Measurements from ENCODE around the gene FAM187B. TPM values are rescaled to one million over a fixed set of nuclear protein-coding genes. Genes with fewer than 3 reads are reported as not detected.

FAM187B gene
- total RNA-seq, 2 donors from 2014 or later, result 1.1 TPM; not detected in 1

GRCh38 chr19:35232912-35233311, 4.4 kb upstream of the FAM187B start:
- Histone ChIP-seq H3K36me3 (no peaks in the 10 kb centered on the region), H3K9me3 (no peaks in the 10 kb centered on the region), H3K27ac (no peak overlapping the region), H3K27me3 (replicated peaks; ENCODE audit: insufficient read depth) (no peaks in the 10 kb centered on the region), H3K4me3 (no peak overlapping the region), H3K4me1 (replicated peaks) (no peaks in the 10 kb centered on the region)
- 63% methylated on average over 5 of the region's 5 CpGs for WGBS
- intact Hi-C loops (cut with DNase I), result no loop called here
- no peak for TF ChIP-seq POLR2A (IDR thresholded peaks at IDR 0.05)
- TF ChIP-seq CTCF (IDR thresholded peaks at IDR 0.05), result no peak
- no peak for TF ChIP-seq POLR2AphosphoS5 (IDR thresholded peaks at IDR 0.05)
- DNase-seq (ENCODE audit: low spot score), result no peak

GRCh38 chr19:35231956-35232645, 3.6 kb upstream of the FAM187B start:
- H3K9me3 ChIP-seq, result no peaks in the 10 kb centered on the region
- WGBS, result 90% methylated on average over 14 of the region's 14 CpGs
- no peak overlapping the region for H3K4me3 ChIP-seq
- H3K27ac ChIP-seq, result no peak overlapping the region
- no peaks in the 10 kb centered on the region for H3K27me3 ChIP-seq (replicated peaks; ENCODE audit: insufficient read depth)
- intact Hi-C loops (cut with DNase I), result no loop called here
- no peak for DNase-seq (ENCODE audit: low spot score)
- TF ChIP-seq POLR2A (IDR thresholded peaks at IDR 0.05), result no peak
- TF ChIP-seq CTCF (IDR thresholded peaks at IDR 0.05), result no peak
- no peak for TF ChIP-seq POLR2AphosphoS5 (IDR thresholded peaks at IDR 0.05)
- no peaks in the 10 kb centered on the region for H3K4me1 ChIP-seq (replicated peaks)
- no peaks in the 10 kb centered on the region for H3K36me3 ChIP-seq

- H3K27ac ChIP-seq, result no peak overlapping the region
Observed at GRCh38 chr19:35229601-35230000, 1.1 kb upstream of the FAM187B start.

GRCh38 chr19:35226748-35227147, 1.8 kb downstream of the FAM187B start:
- DNase-seq (ENCODE audit: low spot score), result no peak
- WGBS, result 78% methylated on average over 5 of the region's 5 CpGs
- Histone ChIP-seq H3K4me1 (replicated peaks) (no peaks in the 10 kb centered on the region), H3K4me3 (no peak overlapping the region), H3K27ac (no peak overlapping the region), H3K27me3 (replicated peaks; ENCODE audit: insufficient read depth) (no peaks in the 10 kb centered on the region), H3K36me3 (no peaks in the 10 kb centered on the region), H3K9me3 (no peaks in the 10 kb centered on the region)
- TF ChIP-seq CTCF (IDR thresholded peaks at IDR 0.05), result no peak
- TF ChIP-seq POLR2AphosphoS5 (IDR thresholded peaks at IDR 0.05), result no peak
- TF ChIP-seq POLR2A (IDR thresholded peaks at IDR 0.05), result no peak
- intact Hi-C loops (cut with DNase I), result no loop called here

More at GRCh38 chr19:35229601-35230000, 1.1 kb upstream of the FAM187B start:
- Histone ChIP-seq H3K27me3 (replicated peaks; ENCODE audit: insufficient read depth) (no peaks in the 10 kb centered on the region), H3K36me3 (no peaks in the 10 kb centered on the region), H3K9me3 (no peaks in the 10 kb centered on the region), H3K4me1 (replicated peaks) (no peaks in the 10 kb centered on the region), H3K4me3 (no peak overlapping the region)
- DNase-seq (ENCODE audit: low spot score), result no peak
- intact Hi-C loops (cut with DNase I), result no loop called here
- WGBS, result 93% methylated on average over 8 of the region's 8 CpGs
- TF ChIP-seq POLR2AphosphoS5 (IDR thresholded peaks at IDR 0.05) (no peak), CTCF (IDR thresholded peaks at IDR 0.05) (no peak)

- DNase-seq (ENCODE audit: low spot score), result no peak
- Histone ChIP-seq H3K27me3 (replicated peaks; ENCODE audit: insufficient read depth) (no peaks in the 10 kb centered on the region), H3K36me3 (no peaks in the 10 kb centered on the region), H3K4me3 (no peak overlapping the region), H3K27ac (no peak overlapping the region), H3K4me1 (replicated peaks) (no peaks in the 10 kb centered on the region), H3K9me3 (no peaks in the 10 kb centered on the region)
- no peak for TF ChIP-seq CTCF (IDR thresholded peaks at IDR 0.05)
- TF ChIP-seq POLR2AphosphoS5 (IDR thresholded peaks at IDR 0.05), result no peak
- no peak for TF ChIP-seq POLR2A (IDR thresholded peaks at IDR 0.05)
- intact Hi-C loops (cut with DNase I), result no loop called here
- 85% methylated on average over 6 of the region's 6 CpGs for whole genome bisulfite sequencing
Observed at GRCh38 chr19:35225951-35226350, 2.6 kb downstream of the FAM187B start.

All from prostate gland (tissue), 2 donors.